Body of pancreas (tissue), 4 donors: Measurements from ENCODE around the gene CDH4. TPM values are rescaled to one million over a fixed set of nuclear protein-coding genes. Genes with fewer than 3 reads are reported as not detected.

Experiments used
- ATAC-seq: fragments of 150-250 bp; one replicate; pipeline ENCODE4 v1.9.1; 2016
- DNase-seq, 4 donors: peaks; one replicate each; pipeline ENCODE4 v3.0.0-alpha.2; 2019
- H3K27ac ChIP-seq, 4 donors: fragments of 200-600 bp; sonication (generic); 1 replicate in 3 of 4; 2 replicates in 1 of 4; pipeline versions ENCODE4 v1.5.1 to v1.6.1; 2016 to 2019; ENCODE audit warnings: mild to moderate bottlenecking in 1 of 4, mixed read lengths in 1 of 4, moderate library complexity in 1 of 4
- H3K27me3 ChIP-seq, 2 donors: fragments of 200-600 bp; sonication (generic); one replicate each; pipeline ENCODE4 v1.6.0; 2016; ENCODE audit warnings: mild to moderate bottlenecking in 1 of 2
- H3K36me3 ChIP-seq, 2 donors: fragments of 200-600 bp; sonication (generic); replicated peaks in 1 of 2; 2 replicates each; pipeline ENCODE4 v1.5.1; 2016; ENCODE audit warnings: low read depth in 2 of 2; ENCODE audit not compliant: insufficient read depth in 1 of 2
- H3K4me1 ChIP-seq: fragments of 200-600 bp; sonication (generic); one replicate; pipeline ENCODE4 v1.6.0; 2016
- H3K4me3 ChIP-seq, 2 donors: fragments of 200-600 bp; sonication (generic); 1 replicate in 1 of 2; 2 replicates in 1 of 2; pipeline ENCODE4 v1.5.1; 2016 to 2019
- H3K9me3 ChIP-seq, 3 donors: fragments of 200-600 bp; sonication (generic); 1 replicate in 2 of 3; 2 replicates in 1 of 3; pipeline ENCODE4 v1.5.1; 2016
- CTCF ChIP-seq, 7 experiments: fragments of 450-650 bp in 4 of 7; fragments of 200-600 bp in 3 of 7; sonication (generic) in 3 of 7; IDR thresholded peaks; one replicate each; pipeline ENCODE4 v1.5.1; 2016 to 2019; ENCODE audit warnings: antibody characterized with exemption in 7 of 7
- POLR2A ChIP-seq, 3 donors: fragments of 450-650 bp; IDR thresholded peaks; one replicate each; pipeline ENCODE4 v1.6.1; 2016; ENCODE audit warnings: antibody characterized with exemption in 3 of 3, mild to moderate bottlenecking in 2 of 3
- WGBS, 2 donors: methylation state at CpG; one replicate each; pipeline ENCODE4 v1.1.5; 2017; 5-methylcytosine and 5-hydroxymethylcytosine counted together
- intact Hi-C: fragments of 100-400 bp; cut with DNase I; formaldehyde crosslinking; loops from one replicate; pipeline ENCODE4 v1.15.1; 2023
- total RNA-seq, 2 donors: library from RNA; depleted of rRNA; stranded (reverse); fragments of >200 nt; gene quantifications; one replicate each; pipeline ENCODE4 v1.1.0, GENCODE V29; 2016

The CDH4 gene
- total RNA-seq, 2 donors from 2014 or later = 0.33 to 0.52 TPM

GRCh38 chr20:61296629-61297019 lies 44.6 kb downstream of the CDH4 start:
- DNase-seq = no peak
- Histone ChIP-seq H3K4me1 (no peaks in the 10 kb centered on the region), H3K4me3 (no peak overlapping the region), H3K36me3 (no peaks in the 10 kb centered on the region), H3K9me3 (no peaks in the 10 kb centered on the region), H3K27ac (no peak overlapping the region), H3K27me3 (no peaks in the 10 kb centered on the region)
- TF ChIP-seq POLR2A (IDR thresholded peaks at IDR 0.05) = no peak
- WGBS, 2 donors = 72 to 73% methylated on average over 14 of the region's 14 CpGs
- no peak for ATAC-seq
- intact Hi-C loops = no loop called here

DNA sequence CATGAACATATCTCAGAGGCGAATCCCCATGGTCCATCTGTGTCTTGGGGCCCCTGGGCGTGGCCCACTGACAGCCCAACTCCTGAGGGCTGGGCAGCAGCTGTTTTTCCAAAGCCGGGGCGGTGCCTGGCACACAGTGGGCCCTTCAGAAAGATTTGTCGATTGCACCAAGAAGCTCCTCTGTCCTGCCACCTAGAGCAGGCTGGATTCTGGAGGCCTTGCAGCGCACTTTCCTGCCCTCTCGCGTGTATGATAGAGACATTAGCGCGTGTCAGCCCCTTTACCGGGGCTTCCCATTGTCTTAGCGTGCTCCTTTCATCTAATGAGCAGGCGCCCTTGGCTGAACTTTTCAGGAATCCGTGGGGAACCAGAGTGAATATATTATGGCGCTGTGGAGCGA lies 45.4 kb downstream of the CDH4 start:
- H3K4me3 ChIP-seq = no peak overlapping the region
- TF ChIP-seq POLR2A (IDR thresholded peaks at IDR 0.05) (no peak), CTCF (IDR thresholded peaks at IDR 0.05) (no peak)
- 76 to 81% methylated on average over 16 of the region's 16 CpGs for WGBS, 2 donors
- no peaks in the 10 kb centered on the region for H3K4me1 ChIP-seq
- no peaks in the 10 kb centered on the region for H3K36me3 ChIP-seq
- ATAC-seq = no peak
- intact Hi-C loops = no loop called here
- DNase-seq = no peak
- no peak overlapping the region for H3K27ac ChIP-seq
- H3K27me3 ChIP-seq = no peaks in the 10 kb centered on the region
- H3K9me3 ChIP-seq = no peaks in the 10 kb centered on the region

DNA sequence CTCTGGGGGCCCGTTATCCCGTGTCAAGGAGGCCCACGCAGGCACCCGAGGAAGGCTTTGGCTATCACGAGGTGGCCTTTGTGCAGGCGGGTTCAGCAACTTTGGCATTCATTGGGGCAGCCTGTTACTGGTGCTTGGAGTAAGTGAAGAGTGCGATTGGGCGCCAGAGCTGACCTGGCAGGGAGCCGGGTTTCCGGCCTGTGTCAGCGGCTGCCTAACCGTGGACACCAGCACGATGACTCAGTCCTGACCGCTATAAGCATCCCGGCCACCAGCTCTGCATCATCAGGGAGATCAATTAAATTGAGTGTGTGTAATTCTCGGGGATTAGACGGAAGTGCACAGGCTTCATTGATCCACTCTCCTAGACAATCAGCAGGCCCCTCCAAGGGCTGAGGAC lies 45.9 kb downstream of the CDH4 start:
- no peaks in the 10 kb centered on the region for H3K36me3 ChIP-seq
- no peak for DNase-seq
- no peak overlapping the region for H3K27ac ChIP-seq
- TF ChIP-seq POLR2A (IDR thresholded peaks at IDR 0.05) = no peak
- TF ChIP-seq CTCF (IDR thresholded peaks at IDR 0.05) = no peak
- 57 to 72% methylated on average over 12 to 17 of the region's 17 CpGs for WGBS, 2 donors
- no peak for ATAC-seq
- no peaks in the 10 kb centered on the region for H3K4me1 ChIP-seq
- intact Hi-C loops = no loop called here
- no peak overlapping the region for H3K4me3 ChIP-seq
- no peaks in the 10 kb centered on the region for H3K27me3 ChIP-seq
- H3K9me3 ChIP-seq = no peaks in the 10 kb centered on the region

DNA sequence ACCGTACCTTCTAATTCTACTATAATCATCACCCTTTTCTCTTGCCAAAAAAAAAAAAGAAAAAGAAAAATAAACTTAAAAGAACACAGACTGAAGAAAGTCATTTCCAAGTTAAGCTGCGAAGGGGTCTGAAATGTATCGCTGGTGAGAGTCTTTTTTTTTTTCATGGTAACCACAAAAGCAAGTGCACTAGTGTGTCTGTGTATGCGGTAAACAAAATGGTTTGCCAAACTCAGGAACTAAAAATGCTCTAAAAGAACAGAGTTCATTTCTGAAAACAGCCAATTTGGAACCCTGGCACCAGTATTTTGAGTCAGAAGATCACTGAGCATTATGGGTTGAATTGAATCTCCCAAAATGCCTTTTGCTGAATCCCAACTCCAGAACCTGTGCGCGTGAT lies 46.6 kb downstream of the CDH4 start:
- intact Hi-C loops = no loop called here
- DNase-seq (no peak), ATAC-seq (no peak)
- TF ChIP-seq CTCF (IDR thresholded peaks at IDR 0.05) (no peak), POLR2A (IDR thresholded peaks at IDR 0.05) (no peak)
- H3K4me1 ChIP-seq = no peaks in the 10 kb centered on the region
- H3K27ac ChIP-seq = no peak overlapping the region
- no peaks in the 10 kb centered on the region for H3K27me3 ChIP-seq
- H3K9me3 ChIP-seq = no peaks in the 10 kb centered on the region
- no peak overlapping the region for H3K4me3 ChIP-seq
- H3K36me3 ChIP-seq = no peaks in the 10 kb centered on the region
- WGBS, 2 donors = 77 to 84% methylated on average over 6 of the region's 6 CpGs

GRCh38 chr20:61299104-61299503 lies 47.0 kb downstream of the CDH4 start:
- 59 to 63% methylated on average over 11 of the region's 11 CpGs for WGBS, 2 donors
- H3K9me3 ChIP-seq = no peaks in the 10 kb centered on the region
- no peaks in the 10 kb centered on the region for H3K4me1 ChIP-seq
- H3K27me3 ChIP-seq = no peaks in the 10 kb centered on the region
- TF ChIP-seq POLR2A (IDR thresholded peaks at IDR 0.05) (no peak), CTCF (IDR thresholded peaks at IDR 0.05) (no peak)
- no peak overlapping the region for H3K27ac ChIP-seq
- DNase-seq (no peak), ATAC-seq (no peak)
- no peaks in the 10 kb centered on the region for H3K36me3 ChIP-seq
- no peak overlapping the region for H3K4me3 ChIP-seq
- intact Hi-C loops = no loop called here
